ENCODE data around the gene CHCHD5.
A peak's percentile ranks its signal among the peaks of the same experiment; 100 is the strongest.

Gene CHCHD5

DNA sequence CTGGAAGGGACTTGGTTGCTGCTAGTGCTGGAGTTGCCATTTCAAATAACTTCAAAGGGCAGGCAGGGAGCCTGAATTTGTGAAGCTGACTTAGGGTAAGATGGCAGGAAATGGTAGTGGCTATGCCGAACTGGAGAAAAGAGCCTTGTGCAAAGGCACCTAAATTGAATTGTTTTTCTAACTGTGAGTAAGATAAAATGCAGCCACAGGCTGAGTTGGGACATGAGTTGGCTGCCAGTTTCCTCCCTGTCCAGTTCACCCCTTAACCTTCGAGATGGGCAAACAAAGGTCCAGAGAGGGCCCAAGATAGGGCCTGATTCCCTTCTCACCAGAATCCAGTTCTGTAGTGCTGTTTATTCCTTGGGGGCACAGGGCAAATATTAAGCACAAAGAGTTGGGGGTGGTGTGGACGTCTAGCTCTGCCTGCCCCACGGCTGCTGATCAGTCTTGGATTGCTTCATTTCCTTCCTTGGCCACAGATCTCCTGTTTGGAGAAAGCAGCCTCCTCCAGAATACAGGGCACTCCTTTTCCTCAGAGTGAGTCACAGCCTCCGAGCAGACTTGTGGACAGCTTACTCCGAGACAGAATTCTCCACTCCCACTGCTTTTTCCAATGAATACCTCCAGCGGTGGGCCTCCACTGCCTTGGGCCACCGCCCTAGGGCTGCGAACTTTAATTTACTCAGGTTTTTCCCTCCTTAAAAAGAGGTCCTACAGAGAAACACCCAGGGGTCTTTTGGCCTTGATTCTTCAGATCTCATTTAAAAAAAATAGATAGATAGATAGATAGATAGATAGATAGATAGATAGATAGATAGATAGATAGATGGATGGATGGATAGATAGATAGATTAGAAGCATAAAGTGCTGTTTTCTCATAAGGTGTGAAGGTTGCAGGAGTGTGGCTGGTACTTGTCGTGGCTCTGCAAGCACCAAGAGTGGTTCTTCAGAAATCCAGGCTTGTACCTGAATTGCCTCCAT, 42.9 kb downstream of the CHCHD5 start:
- TF ChIP-seq, protein P1, sequence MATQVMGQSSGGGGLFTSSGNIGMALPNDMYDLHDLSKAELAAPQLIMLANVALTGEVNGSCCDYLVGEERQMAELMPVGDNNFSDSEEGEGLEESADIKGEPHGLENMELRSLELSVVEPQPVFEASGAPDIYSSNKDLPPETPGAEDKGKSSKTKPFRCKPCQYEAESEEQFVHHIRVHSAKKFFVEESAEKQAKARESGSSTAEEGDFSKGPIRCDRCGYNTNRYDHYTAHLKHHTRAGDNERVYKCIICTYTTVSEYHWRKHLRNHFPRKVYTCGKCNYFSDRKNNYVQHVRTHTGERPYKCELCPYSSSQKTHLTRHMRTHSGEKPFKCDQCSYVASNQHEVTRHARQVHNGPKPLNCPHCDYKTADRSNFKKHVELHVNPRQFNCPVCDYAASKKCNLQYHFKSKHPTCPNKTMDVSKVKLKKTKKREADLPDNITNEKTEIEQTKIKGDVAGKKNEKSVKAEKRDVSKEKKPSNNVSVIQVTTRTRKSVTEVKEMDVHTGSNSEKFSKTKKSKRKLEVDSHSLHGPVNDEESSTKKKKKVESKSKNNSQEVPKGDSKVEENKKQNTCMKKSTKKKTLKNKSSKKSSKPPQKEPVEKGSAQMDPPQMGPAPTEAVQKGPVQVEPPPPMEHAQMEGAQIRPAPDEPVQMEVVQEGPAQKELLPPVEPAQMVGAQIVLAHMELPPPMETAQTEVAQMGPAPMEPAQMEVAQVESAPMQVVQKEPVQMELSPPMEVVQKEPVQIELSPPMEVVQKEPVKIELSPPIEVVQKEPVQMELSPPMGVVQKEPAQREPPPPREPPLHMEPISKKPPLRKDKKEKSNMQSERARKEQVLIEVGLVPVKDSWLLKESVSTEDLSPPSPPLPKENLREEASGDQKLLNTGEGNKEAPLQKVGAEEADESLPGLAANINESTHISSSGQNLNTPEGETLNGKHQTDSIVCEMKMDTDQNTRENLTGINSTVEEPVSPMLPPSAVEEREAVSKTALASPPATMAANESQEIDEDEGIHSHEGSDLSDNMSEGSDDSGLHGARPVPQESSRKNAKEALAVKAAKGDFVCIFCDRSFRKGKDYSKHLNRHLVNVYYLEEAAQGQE (IDR thresholded peaks at IDR 0.05; ENCODE audit: insufficient replicate concordance, low read depth): no peak
- peak; percentile 66 for TF ChIP-seq POLR2AphosphoS5 (IDR thresholded peaks at IDR 0.05; ENCODE audit: low read depth)
- H3K4me3 ChIP-seq (replicated peaks; ENCODE audit: insufficient read depth, low read length): no peak overlapping the region
- DNase-seq (ENCODE audit: low read depth in 1 of 2, low spot score in 1 of 2): peak; percentile 71 to 86
- peak overlapping the region; percentile 75 for H3K27ac ChIP-seq (replicated peaks)
- no peaks in the 10 kb centered on the region for H3K27me3 ChIP-seq (ENCODE audit: insufficient read depth, poor library complexity, severe bottlenecking)

DNA sequence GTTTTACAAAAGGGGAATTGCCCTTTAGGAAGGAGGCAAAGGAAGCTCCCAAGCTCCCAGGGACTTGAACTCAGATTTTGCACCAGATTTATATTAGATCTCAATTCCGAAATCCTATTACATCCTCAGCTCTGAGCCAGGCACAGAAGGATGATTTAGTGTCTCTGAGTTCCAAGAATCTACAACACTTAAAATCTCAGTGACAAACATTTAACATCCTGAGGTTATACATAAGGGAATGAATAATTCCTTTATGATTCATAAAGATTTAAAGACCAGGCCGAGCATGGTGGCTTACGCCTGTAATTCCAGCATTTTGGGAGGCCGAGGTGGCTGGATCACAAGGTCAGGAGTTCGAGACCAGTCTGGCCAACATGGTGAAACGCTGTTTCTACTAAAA, 44.8 kb downstream of the CHCHD5 start:
- H3K27ac ChIP-seq (replicated peaks): no peak overlapping the region
- no peak for DNase-seq (ENCODE audit: low read depth in 1 of 2, low spot score in 1 of 2)
- TF ChIP-seq POLR2AphosphoS5 (IDR thresholded peaks at IDR 0.05; ENCODE audit: low read depth) (no peak), GABPA (IDR thresholded peaks at IDR 0.05; ENCODE audit: low read depth) (no peak), SPI1 (IDR thresholded peaks at IDR 0.05; ENCODE audit: borderline replicate concordance, low read depth) (no peak)
- TF ChIP-seq, protein P1 (IDR thresholded peaks at IDR 0.05; ENCODE audit: insufficient replicate concordance, low read depth): no peak
- TF ChIP-seq, protein P2, sequence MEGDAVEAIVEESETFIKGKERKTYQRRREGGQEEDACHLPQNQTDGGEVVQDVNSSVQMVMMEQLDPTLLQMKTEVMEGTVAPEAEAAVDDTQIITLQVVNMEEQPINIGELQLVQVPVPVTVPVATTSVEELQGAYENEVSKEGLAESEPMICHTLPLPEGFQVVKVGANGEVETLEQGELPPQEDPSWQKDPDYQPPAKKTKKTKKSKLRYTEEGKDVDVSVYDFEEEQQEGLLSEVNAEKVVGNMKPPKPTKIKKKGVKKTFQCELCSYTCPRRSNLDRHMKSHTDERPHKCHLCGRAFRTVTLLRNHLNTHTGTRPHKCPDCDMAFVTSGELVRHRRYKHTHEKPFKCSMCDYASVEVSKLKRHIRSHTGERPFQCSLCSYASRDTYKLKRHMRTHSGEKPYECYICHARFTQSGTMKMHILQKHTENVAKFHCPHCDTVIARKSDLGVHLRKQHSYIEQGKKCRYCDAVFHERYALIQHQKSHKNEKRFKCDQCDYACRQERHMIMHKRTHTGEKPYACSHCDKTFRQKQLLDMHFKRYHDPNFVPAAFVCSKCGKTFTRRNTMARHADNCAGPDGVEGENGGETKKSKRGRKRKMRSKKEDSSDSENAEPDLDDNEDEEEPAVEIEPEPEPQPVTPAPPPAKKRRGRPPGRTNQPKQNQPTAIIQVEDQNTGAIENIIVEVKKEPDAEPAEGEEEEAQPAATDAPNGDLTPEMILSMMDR (IDR thresholded peaks at IDR 0.05; ENCODE audit: insufficient read depth, low read length): no peak
- no peaks in the 10 kb centered on the region for H3K27me3 ChIP-seq (ENCODE audit: insufficient read depth, poor library complexity, severe bottlenecking)
- H3K4me3 ChIP-seq (replicated peaks; ENCODE audit: insufficient read depth, low read length): no peak overlapping the region

DNA sequence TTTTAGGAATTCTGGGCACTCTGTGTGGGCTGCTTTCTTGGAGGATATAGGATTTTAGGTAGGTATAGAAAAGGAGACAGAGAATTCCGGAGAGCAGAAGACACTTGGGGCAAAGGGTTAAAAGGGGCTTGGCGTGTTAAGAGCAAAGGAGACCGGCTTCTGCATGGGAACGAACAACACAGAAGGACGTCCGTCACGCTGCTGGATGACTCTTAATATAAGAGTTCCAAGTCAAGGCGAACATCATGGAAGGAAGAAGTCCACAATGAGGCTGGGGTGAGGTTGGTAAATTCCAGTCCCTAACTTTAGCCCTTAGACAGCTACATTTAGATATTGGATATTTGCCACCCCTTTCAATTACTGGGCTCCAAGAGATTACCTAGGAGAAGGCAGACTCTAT, 45.4 kb downstream of the CHCHD5 start:
- no peak overlapping the region for H3K27ac ChIP-seq (replicated peaks)
- no peak for DNase-seq (ENCODE audit: low read depth in 1 of 2, low spot score in 1 of 2)
- no peak for TF ChIP-seq POLR2AphosphoS5 (IDR thresholded peaks at IDR 0.05; ENCODE audit: low read depth)
- TF ChIP-seq, protein P1 (IDR thresholded peaks at IDR 0.05; ENCODE audit: insufficient replicate concordance, low read depth): no peak
- TF ChIP-seq SPI1 (IDR thresholded peaks at IDR 0.05; ENCODE audit: borderline replicate concordance, low read depth): no peak
- TF ChIP-seq GABPA (IDR thresholded peaks at IDR 0.05; ENCODE audit: low read depth): no peak
- TF ChIP-seq, protein P2 (IDR thresholded peaks at IDR 0.05; ENCODE audit: insufficient read depth, low read length): no peak

More for the DNA sequence above, 45.4 kb downstream of the CHCHD5 start:
- H3K27me3 ChIP-seq (ENCODE audit: insufficient read depth, poor library complexity, severe bottlenecking): no peaks in the 10 kb centered on the region
- no peak overlapping the region for H3K4me3 ChIP-seq (replicated peaks; ENCODE audit: insufficient read depth, low read length)
